HEK293 (cell line): ENCODE results near the gene CBX5.

Source experiments
- HIC1 ChIP-seq: fragments of 450-650 bp; formaldehyde crosslinking; IDR thresholded peaks from 2 replicates; pipeline ENCODE4 v1.5.1; 2016; ENCODE audit warnings: missing biosample characterization, missing genetic modification characterization
- HOXC10 ChIP-seq: sonication (generic); formaldehyde crosslinking; IDR thresholded peaks from 2 replicates; pipeline ENCODE4 v1.8.1; 2023; ENCODE audit warnings: mild to moderate bottlenecking, missing genetic modification reagents
- KLF1 ChIP-seq: fragments of 450-650 bp; formaldehyde crosslinking; IDR thresholded peaks from 2 replicates; pipeline ENCODE4 v1.5.1; 2016; ENCODE audit warnings: missing biosample characterization, missing genetic modification characterization
- KLF17 ChIP-seq: fragments of 450-650 bp; formaldehyde crosslinking; IDR thresholded peaks from 2 replicates; pipeline ENCODE4 v1.5.1; 2016; ENCODE audit warnings: missing biosample characterization, missing genetic modification characterization
- KLF7 ChIP-seq: fragments of 450-650 bp; formaldehyde crosslinking; IDR thresholded peaks from 2 replicates; pipeline ENCODE4 v1.5.1; 2016; ENCODE audit warnings: missing biosample characterization, missing genetic modification characterization, borderline replicate concordance
- SP2 ChIP-seq: fragments of 450-650 bp; formaldehyde crosslinking; IDR thresholded peaks from 2 replicates; pipeline ENCODE4 v1.5.1; 2016; ENCODE audit warnings: missing biosample characterization, missing genetic modification characterization
- YY2 ChIP-seq: fragments of 450-650 bp; formaldehyde crosslinking; IDR thresholded peaks from 2 replicates; pipeline ENCODE4 v1.5.1; 2016; ENCODE audit warnings: missing biosample characterization, missing genetic modification characterization
- ZBTB11 ChIP-seq: fragments of 450-650 bp; formaldehyde crosslinking; conservative IDR thresholded peaks from 2 replicates; pipeline ENCODE4 v1.5.1; 2016; ENCODE audit warnings: low read depth, missing biosample characterization, missing genetic modification characterization
- ZEB2 ChIP-seq: fragments of 450-650 bp; formaldehyde crosslinking; IDR thresholded peaks from 2 replicates; pipeline ENCODE4 v1.5.1; 2016; ENCODE audit warnings: missing biosample characterization, missing genetic modification characterization
- ZFHX2 ChIP-seq: fragments of 450-650 bp; formaldehyde crosslinking; conservative IDR thresholded peaks from 2 replicates; pipeline ENCODE4 v1.5.1; 2016; ENCODE audit warnings: missing biosample characterization, missing genetic modification characterization
- ZNF16 ChIP-seq: fragments of 450-650 bp; formaldehyde crosslinking; IDR thresholded peaks from 2 replicates; pipeline ENCODE4 v1.5.1; 2016; ENCODE audit warnings: low read depth, missing biosample characterization, missing genetic modification characterization
- ZNF18 ChIP-seq: fragments of 450-650 bp; formaldehyde crosslinking; IDR thresholded peaks from 2 replicates; pipeline ENCODE4 v1.5.1; 2016; ENCODE audit warnings: missing biosample characterization, missing genetic modification characterization
- ZNF221 ChIP-seq: fragments of 450-650 bp; formaldehyde crosslinking; IDR thresholded peaks from 2 replicates; pipeline ENCODE4 v1.5.1; 2017; ENCODE audit warnings: missing biosample characterization, missing genetic modification characterization, borderline replicate concordance
- ZNF223 ChIP-seq: fragments of 450-650 bp; formaldehyde crosslinking; IDR thresholded peaks from 2 replicates; pipeline ENCODE4 v1.5.1; 2016; ENCODE audit warnings: missing biosample characterization, missing genetic modification characterization
- ZNF335 ChIP-seq: fragments of 450-650 bp; formaldehyde crosslinking; conservative IDR thresholded peaks from 2 replicates; pipeline ENCODE4 v1.5.1; 2016; ENCODE audit warnings: missing biosample characterization, missing genetic modification characterization
- ZNF398 ChIP-seq: fragments of 450-650 bp; formaldehyde crosslinking; IDR thresholded peaks from 2 replicates; pipeline ENCODE4 v1.5.1; 2017; ENCODE audit warnings: missing biosample characterization, missing genetic modification characterization
- ZNF423 ChIP-seq: fragments of 450-650 bp; formaldehyde crosslinking; IDR thresholded peaks from 2 replicates; pipeline ENCODE4 v1.5.1; 2016; ENCODE audit warnings: missing biosample characterization, missing genetic modification characterization
- ZNF530 ChIP-seq: fragments of 450-650 bp; formaldehyde crosslinking; IDR thresholded peaks from 2 replicates; pipeline ENCODE4 v1.5.1; 2016; ENCODE audit warnings: low read depth, missing biosample characterization, missing genetic modification characterization
- ZNF571 ChIP-seq: fragments of 450-650 bp; formaldehyde crosslinking; IDR thresholded peaks from 2 replicates; pipeline ENCODE4 v1.5.0; 2017; ENCODE audit warnings: missing biosample characterization, missing genetic modification characterization
- ZNF629 ChIP-seq: fragments of 450-650 bp; formaldehyde crosslinking; IDR thresholded peaks from 2 replicates; pipeline ENCODE4 v1.5.1; 2017; ENCODE audit warnings: missing biosample characterization, missing genetic modification characterization
- ZNF670 ChIP-seq: fragments of 450-650 bp; formaldehyde crosslinking; IDR thresholded peaks from 2 replicates; pipeline ENCODE4 v1.5.1; 2016; ENCODE audit warnings: missing biosample characterization, missing genetic modification characterization, low read depth
- ZNF791 ChIP-seq: fragments of 450-650 bp; formaldehyde crosslinking; IDR thresholded peaks from 2 replicates; pipeline ENCODE4 v1.5.1; 2016; ENCODE audit warnings: missing biosample characterization, missing genetic modification characterization

The CBX5 gene

GRCh38 chr12:54197431-54197909 is 82.5 kb downstream of the CBX5 start (continued):
- TF ChIP-seq ZNF398 (tag by site-specific recombination) = no peak
- no peak for TF ChIP-seq ZNF571 (tag by site-specific recombination)
- TF ChIP-seq ZNF423 = 0 out of 2 replicates have a peak, but pooled peaks have one; percentile 15
- peak; percentile 56; the same call in 1 of the 2 replicates for TF ChIP-seq KLF17 (tag by site-specific recombination)
- TF ChIP-seq HIC1 = peak; percentile 24; the same call in 1 of the 2 replicates
- TF ChIP-seq ZFHX2 (tag by site-specific recombination) = peak; percentile 59
- TF ChIP-seq ZNF629 (tag by site-specific recombination) = 0 out of 2 replicates have a peak, but pooled peaks have one; percentile 31
- TF ChIP-seq ZNF670 = no peak
- no peak for TF ChIP-seq YY2 (tag by site-specific recombination)
- TF ChIP-seq KLF1 (tag by site-specific recombination) = no peak
- TF ChIP-seq ZNF791 (tag by site-specific recombination) = no peak
- no peak for TF ChIP-seq ZEB2 (tag by site-specific recombination)
- TF ChIP-seq ZNF221 (tag by site-specific recombination) = no peak
- no peak for TF ChIP-seq ZNF335 (tag by site-specific recombination)
- no peak for TF ChIP-seq KLF7 (tag by site-specific recombination)
- TF ChIP-seq ZNF530 (tag by site-specific recombination) = no peak
- TF ChIP-seq ZNF223 (tag by site-specific recombination) = no peak
- TF ChIP-seq ZNF18 (tag by site-specific recombination) = peak; percentile 54; the same call in 1 of the 2 replicates
- no peak for TF ChIP-seq ZBTB11
- TF ChIP-seq HOXC10 = no peak
- TF ChIP-seq ZNF16 (tag by site-specific recombination) = no peak
- TF ChIP-seq SP2 (tag by site-specific recombination) = no peak
